ENCODE data around the gene UBE2G2.

Gene UBE2G2

DNA sequence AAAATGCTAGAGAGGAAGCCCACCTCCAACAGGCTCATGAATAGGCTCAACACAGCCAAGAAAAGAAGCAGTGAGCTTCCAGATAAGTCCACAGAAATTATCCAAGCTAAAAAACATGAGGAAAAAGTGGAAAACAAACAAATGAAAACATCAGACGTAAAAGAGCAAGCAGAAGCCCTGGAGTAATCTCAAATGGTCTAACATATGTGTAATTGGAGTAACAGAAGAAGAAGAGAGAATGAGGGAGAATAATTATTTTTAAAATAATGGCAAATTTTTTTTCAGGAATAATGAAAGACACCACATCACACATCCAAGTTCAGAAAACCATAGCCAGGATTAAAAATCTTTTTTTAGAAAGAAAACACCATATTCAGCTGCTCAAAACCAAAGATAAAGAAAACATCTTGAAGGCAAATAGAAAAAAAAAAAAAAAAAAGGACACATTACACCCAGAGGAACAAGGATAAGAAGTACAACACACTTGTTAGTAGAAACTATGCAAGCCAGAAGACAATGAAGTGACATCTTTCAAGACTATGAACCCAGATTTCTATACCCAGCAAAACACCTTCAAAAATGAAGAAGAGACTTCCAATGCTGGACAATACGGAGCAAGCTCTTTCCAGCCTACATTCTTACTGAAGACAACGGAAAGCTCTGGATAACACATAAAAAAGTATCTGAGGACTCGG, 26.9 kb upstream of the UBE2G2 start:
- no peak overlapping the region for H2BK120ac ChIP-seq (ENCODE audit: low read depth, low read length)
- H3K23ac ChIP-seq (ENCODE audit: low read length) = no peak overlapping the region
- H3K79me1 ChIP-seq (ENCODE audit: low read length) = no peaks in the 10 kb centered on the region
- H4K8ac ChIP-seq (ENCODE audit: low read depth, low read length) = no peak overlapping the region
- no peaks in the 10 kb centered on the region for H3K27me3 ChIP-seq (ENCODE audit: insufficient read depth, low read length, poor library complexity)
- H3K79me2 ChIP-seq (ENCODE audit: control insufficient read depth, insufficient read depth, low read length) = no peaks in the 10 kb centered on the region
- no peak overlapping the region for H3K56ac ChIP-seq (ENCODE audit: low read length)
- H2AK5ac ChIP-seq (ENCODE audit: low read length) = no peak overlapping the region
- H4K5ac ChIP-seq (ENCODE audit: low read length) = no peak overlapping the region
- WGBS (ENCODE audit: extremely low coverage, insufficient coverage, low lambda C conversion rate) = no CpG with 5 or more reads among the region's 4 CpGs
- no peak for DNase-seq
- H3K18ac ChIP-seq (ENCODE audit: low read length) = no peak overlapping the region
- no peak overlapping the region for H3K4ac ChIP-seq (ENCODE audit: low read depth, low read length)
- no peaks in the 10 kb centered on the region for H3K36me3 ChIP-seq (ENCODE audit: control insufficient read depth, insufficient read depth, low read length)
- no peak overlapping the region for H2BK15ac ChIP-seq (replicated peaks; ENCODE audit: low read depth)
- H2BK5ac ChIP-seq (ENCODE audit: low read length) = no peak overlapping the region
- no peaks in the 10 kb centered on the region for H3K4me1 ChIP-seq (ENCODE audit: control insufficient read depth, low read depth, low read length)
- no peak overlapping the region for H3K4me2 ChIP-seq (ENCODE audit: low read length)
- H3K9ac ChIP-seq (ENCODE audit: low read length) = no peak overlapping the region
- no peak overlapping the region for H3K4me3 ChIP-seq (ENCODE audit: low read length)
- H3K27ac ChIP-seq (ENCODE audit: low read depth, low read length) = no peak overlapping the region

DNA sequence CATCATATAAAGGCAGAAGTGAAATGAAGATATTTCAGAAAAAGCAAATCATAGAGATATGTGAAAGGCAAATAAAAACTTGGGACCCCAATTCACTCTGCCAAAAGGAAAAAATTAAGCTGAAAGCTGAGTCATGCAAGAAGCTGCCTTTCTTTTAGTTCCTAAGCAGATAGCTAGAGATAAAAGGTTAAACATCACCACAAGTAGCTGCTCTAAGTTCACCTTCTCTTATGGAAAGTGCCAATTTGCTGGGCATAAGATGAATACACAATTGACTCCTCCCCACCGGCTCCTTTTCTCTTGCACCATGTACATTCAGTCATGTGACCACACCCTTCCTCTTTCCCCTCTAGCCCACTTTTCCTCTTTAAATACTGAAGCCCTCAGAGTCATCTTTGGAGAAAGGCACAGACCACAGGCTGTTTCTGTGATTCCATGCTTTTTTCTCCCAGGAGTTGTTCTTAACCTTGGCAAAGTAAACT, 21.6 kb upstream of the UBE2G2 start:
- H3K36me3 ChIP-seq (ENCODE audit: control insufficient read depth, insufficient read depth, low read length) = no peaks in the 10 kb centered on the region
- H3K27me3 ChIP-seq (ENCODE audit: insufficient read depth, low read length, poor library complexity) = no peaks in the 10 kb centered on the region
- H4K8ac ChIP-seq (ENCODE audit: low read depth, low read length) = no peak overlapping the region
- H2BK120ac ChIP-seq (ENCODE audit: low read depth, low read length) = no peak overlapping the region
- H3K4ac ChIP-seq (ENCODE audit: low read depth, low read length) = no peak overlapping the region
- H3K27ac ChIP-seq (ENCODE audit: low read depth, low read length) = no peak overlapping the region
- H2BK15ac ChIP-seq (replicated peaks; ENCODE audit: low read depth) = no peak overlapping the region
- no peak overlapping the region for H4K5ac ChIP-seq (ENCODE audit: low read length)
- no peaks in the 10 kb centered on the region for H3K4me1 ChIP-seq (ENCODE audit: control insufficient read depth, low read depth, low read length)
- H3K79me1 ChIP-seq (ENCODE audit: low read length) = no peaks in the 10 kb centered on the region
- H3K9ac ChIP-seq (ENCODE audit: low read length) = no peak overlapping the region
- no peak overlapping the region for H3K18ac ChIP-seq (ENCODE audit: low read length)
- H3K56ac ChIP-seq (ENCODE audit: low read length) = no peak overlapping the region
- H3K4me2 ChIP-seq (ENCODE audit: low read length) = no peak overlapping the region
- WGBS (ENCODE audit: extremely low coverage, insufficient coverage, low lambda C conversion rate) = no CpG with 5 or more reads among the region's 1 CpG
- no peak overlapping the region for H3K4me3 ChIP-seq (ENCODE audit: low read length)
- H3K23ac ChIP-seq (ENCODE audit: low read length) = no peak overlapping the region
- no peak for DNase-seq
- H3K79me2 ChIP-seq (ENCODE audit: control insufficient read depth, insufficient read depth, low read length) = no peaks in the 10 kb centered on the region
- no peak overlapping the region for H2BK5ac ChIP-seq (ENCODE audit: low read length)
- H2AK5ac ChIP-seq (ENCODE audit: low read length) = no peak overlapping the region

DNA sequence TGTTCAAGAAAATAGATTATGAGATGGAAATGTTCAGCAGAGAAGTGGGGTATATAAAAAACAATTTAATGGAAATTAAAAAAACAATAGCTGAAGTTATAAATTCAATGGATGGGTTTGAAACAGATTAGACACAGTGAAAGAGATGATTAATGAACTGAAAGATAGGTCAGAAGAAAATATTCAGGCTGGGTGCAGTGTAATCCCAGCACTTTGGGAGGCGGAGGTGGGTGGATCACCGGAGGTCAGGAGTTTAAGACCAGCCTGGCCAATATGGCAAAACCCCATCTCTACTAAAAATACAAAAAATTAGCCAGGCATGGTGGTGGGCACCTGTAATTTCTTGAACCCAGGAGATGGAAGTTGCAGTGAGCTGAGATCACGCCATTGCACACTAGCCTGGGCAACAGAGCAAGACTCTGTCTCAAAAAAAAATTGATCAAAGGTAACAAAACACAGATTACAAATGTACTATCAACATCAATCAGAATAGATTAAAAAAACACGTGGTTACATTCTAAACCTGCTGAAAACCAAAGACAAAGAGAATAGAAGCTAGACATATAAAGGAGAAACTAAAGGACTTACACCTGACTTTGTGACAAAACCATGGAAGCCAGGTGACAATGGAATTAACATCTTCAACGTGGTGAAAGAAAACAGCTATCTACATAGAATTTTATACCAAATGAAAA, 21.0 kb upstream of the UBE2G2 start:
- no peak for DNase-seq
- Histone ChIP-seq H3K4me3 (ENCODE audit: low read length) (no peak overlapping the region), H4K5ac (ENCODE audit: low read length) (no peak overlapping the region), H3K4ac (ENCODE audit: low read depth, low read length) (no peak overlapping the region), H3K4me1 (ENCODE audit: control insufficient read depth, low read depth, low read length) (no peaks in the 10 kb centered on the region), H3K79me1 (ENCODE audit: low read length) (no peaks in the 10 kb centered on the region), H3K9ac (ENCODE audit: low read length) (no peak overlapping the region), H4K8ac (ENCODE audit: low read depth, low read length) (no peak overlapping the region), H2BK15ac (replicated peaks; ENCODE audit: low read depth) (no peak overlapping the region), H3K4me2 (ENCODE audit: low read length) (no peak overlapping the region), H3K79me2 (ENCODE audit: control insufficient read depth, insufficient read depth, low read length) (no peaks in the 10 kb centered on the region), H3K27me3 (ENCODE audit: insufficient read depth, low read length, poor library complexity) (no peaks in the 10 kb centered on the region), H3K18ac (ENCODE audit: low read length) (no peak overlapping the region), H3K23ac (ENCODE audit: low read length) (no peak overlapping the region), H3K56ac (ENCODE audit: low read length) (no peak overlapping the region), H2BK120ac (ENCODE audit: low read depth, low read length) (no peak overlapping the region), H3K27ac (ENCODE audit: low read depth, low read length) (no peak overlapping the region), H2AK5ac (ENCODE audit: low read length) (no peak overlapping the region), H3K36me3 (ENCODE audit: control insufficient read depth, insufficient read depth, low read length) (no peaks in the 10 kb centered on the region), H2BK5ac (ENCODE audit: low read length) (no peak overlapping the region)
- no CpG with 5 or more reads among the region's 5 CpGs for WGBS (ENCODE audit: extremely low coverage, insufficient coverage, low lambda C conversion rate)

DNA sequence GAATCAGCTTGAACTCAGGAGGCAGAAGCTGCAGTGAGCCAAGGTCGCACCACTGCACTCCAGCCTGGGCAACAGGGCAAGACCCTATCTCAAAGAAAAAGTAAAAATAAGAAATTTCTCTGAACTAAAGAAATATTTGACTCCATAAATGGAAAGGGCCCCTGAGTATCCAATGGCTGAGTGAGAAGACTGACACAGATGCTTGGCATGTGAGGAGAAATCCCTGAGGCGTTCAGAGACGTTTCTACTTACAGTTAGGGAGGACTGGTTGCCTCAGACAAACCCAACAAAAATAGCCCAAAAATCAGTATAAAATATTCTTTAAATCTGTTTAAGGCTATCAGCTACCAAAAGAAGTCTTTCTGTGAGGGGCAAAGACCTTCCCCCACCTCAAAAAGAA, 19.2 kb upstream of the UBE2G2 start:
- no CpG with 5 or more reads among the region's 3 CpGs for WGBS (ENCODE audit: extremely low coverage, insufficient coverage, low lambda C conversion rate)
- Histone ChIP-seq H4K5ac (ENCODE audit: low read length) (no peak overlapping the region), H3K79me1 (ENCODE audit: low read length) (peaks cover 6% of the 10 kb centered on the region), H3K4ac (ENCODE audit: low read depth, low read length) (no peak overlapping the region), H3K27me3 (ENCODE audit: insufficient read depth, low read length, poor library complexity) (no peaks in the 10 kb centered on the region), H3K56ac (ENCODE audit: low read length) (no peak overlapping the region), H3K23ac (ENCODE audit: low read length) (no peak overlapping the region), H3K9ac (ENCODE audit: low read length) (no peak overlapping the region), H3K18ac (ENCODE audit: low read length) (no peak overlapping the region), H2AK5ac (ENCODE audit: low read length) (no peak overlapping the region), H2BK120ac (ENCODE audit: low read depth, low read length) (no peak overlapping the region), H4K8ac (ENCODE audit: low read depth, low read length) (no peak overlapping the region), H2BK15ac (replicated peaks; ENCODE audit: low read depth) (no peak overlapping the region), H2BK5ac (ENCODE audit: low read length) (no peak overlapping the region), H3K27ac (ENCODE audit: low read depth, low read length) (no peak overlapping the region), H3K4me3 (ENCODE audit: low read length) (no peak overlapping the region), H3K36me3 (ENCODE audit: control insufficient read depth, insufficient read depth, low read length) (no peaks in the 10 kb centered on the region), H3K4me2 (ENCODE audit: low read length) (no peak overlapping the region), H3K79me2 (ENCODE audit: control insufficient read depth, insufficient read depth, low read length) (peaks cover 9% of the 10 kb centered on the region), H3K4me1 (ENCODE audit: control insufficient read depth, low read depth, low read length) (no peaks in the 10 kb centered on the region)
- no peak for DNase-seq

DNA sequence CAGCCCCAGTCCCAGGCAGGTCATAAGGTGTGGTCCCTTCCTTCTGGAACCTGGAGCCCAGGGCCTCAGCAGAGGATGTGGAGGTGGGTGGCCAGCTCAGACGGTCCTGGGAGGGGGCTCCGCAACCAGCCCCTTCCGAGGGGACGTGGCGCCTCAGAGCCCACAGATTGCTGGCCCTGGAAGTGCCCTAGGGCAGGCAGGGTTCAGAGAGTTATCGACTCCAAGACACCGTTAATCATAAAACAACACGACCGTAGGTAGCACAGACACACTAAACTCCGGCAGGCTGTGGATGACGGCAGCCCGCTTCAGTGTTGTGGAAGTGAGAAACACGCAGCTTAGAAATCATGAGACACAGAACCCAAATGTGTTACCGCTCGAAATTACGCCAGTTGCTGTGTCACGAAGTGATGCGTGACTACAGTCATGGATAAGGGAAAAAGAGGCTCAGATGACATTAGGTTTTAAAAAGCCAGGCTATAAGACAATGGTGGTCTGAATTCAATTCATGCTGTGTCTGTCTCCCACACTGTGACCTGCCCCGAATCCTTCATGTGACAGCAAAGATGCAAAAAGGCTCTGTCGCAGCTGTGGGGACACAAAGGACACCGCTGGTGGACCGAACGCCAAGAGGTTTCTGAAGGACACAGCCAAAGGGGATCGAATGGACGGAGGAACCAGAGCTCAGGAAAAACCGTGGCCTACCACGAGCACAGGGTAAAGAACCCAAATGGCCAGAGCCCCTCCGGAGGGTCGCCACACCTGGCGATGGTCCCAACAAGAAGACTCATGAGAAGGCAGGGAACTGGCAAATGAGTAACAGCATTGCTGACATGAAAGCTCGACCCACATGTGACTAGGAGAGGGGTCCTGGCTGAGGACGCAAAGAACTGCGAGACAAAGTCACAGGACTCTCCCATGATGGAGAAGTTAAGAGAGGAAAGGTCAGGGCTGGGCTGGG, 17.9 kb upstream of the UBE2G2 start:
- DNase-seq = no peak
- no peaks in the 10 kb centered on the region for H3K4me1 ChIP-seq (ENCODE audit: control insufficient read depth, low read depth, low read length)
- no peak overlapping the region for H3K4ac ChIP-seq (ENCODE audit: low read depth, low read length)
- H3K4me2 ChIP-seq (ENCODE audit: low read length) = no peak overlapping the region
- no peak overlapping the region for H3K23ac ChIP-seq (ENCODE audit: low read length)
- H2AK5ac ChIP-seq (ENCODE audit: low read length) = no peak overlapping the region
- no peak overlapping the region for H4K8ac ChIP-seq (ENCODE audit: low read depth, low read length)
- H2BK120ac ChIP-seq (ENCODE audit: low read depth, low read length) = no peak overlapping the region
- peaks cover 12% of the 10 kb centered on the region for H3K79me1 ChIP-seq (ENCODE audit: low read length)
- no peak overlapping the region for H2BK5ac ChIP-seq (ENCODE audit: low read length)
- no peak overlapping the region for H3K9ac ChIP-seq (ENCODE audit: low read length)
- H3K79me2 ChIP-seq (ENCODE audit: control insufficient read depth, insufficient read depth, low read length) = peaks cover 22% of the 10 kb centered on the region
- H3K56ac ChIP-seq (ENCODE audit: low read length) = no peak overlapping the region
- H3K4me3 ChIP-seq (ENCODE audit: low read length) = no peak overlapping the region
- no peak overlapping the region for H4K5ac ChIP-seq (ENCODE audit: low read length)
- H3K18ac ChIP-seq (ENCODE audit: low read length) = no peak overlapping the region
- H2BK15ac ChIP-seq (replicated peaks; ENCODE audit: low read depth) = no peak overlapping the region
- no peaks in the 10 kb centered on the region for H3K27me3 ChIP-seq (ENCODE audit: insufficient read depth, low read length, poor library complexity)
- H3K27ac ChIP-seq (ENCODE audit: low read depth, low read length) = no peak overlapping the region
- no peaks in the 10 kb centered on the region for H3K36me3 ChIP-seq (ENCODE audit: control insufficient read depth, insufficient read depth, low read length)
- WGBS (ENCODE audit: extremely low coverage, insufficient coverage, low lambda C conversion rate) = no CpG with 5 or more reads among the region's 33 CpGs
